OCI-LY3 (cell line): ENCODE measurements around the gene HIP1.

Source experiments
- H2AFZ ChIP-seq: fragments of 200-600, 300-600 bp; shearing (Covaris generic); 2 replicates; pipeline ENCODE4 v1.6.0; 2014; ENCODE audit warnings: antibody characterized with exemption, low read depth, low read length
- H3K27ac ChIP-seq: fragments of 200-600, 300-600 bp; sonication (generic); 2 replicates; pipeline ENCODE4 v1.5.1; 2014; ENCODE audit warnings: mild to moderate bottlenecking, low read length, moderate library complexity, mixed read lengths
- H3K27me3 ChIP-seq: fragments of 200-600, 300-600 bp; sonication (generic); 2 replicates; pipeline ENCODE4 v1.6.1; 2014; ENCODE audit warnings: low read depth, low read length, mixed read lengths
- H3K36me3 ChIP-seq: fragments of 200-600, 300-600 bp; sonication (generic); replicated peaks from 2 replicates; pipeline ENCODE3; 2014; ENCODE audit warnings: low read depth, low read length, mixed read lengths
- H3K4me1 ChIP-seq: fragments of 300-600, 200-600 bp; sonication (generic); 2 replicates; pipeline ENCODE4 v1.6.1; 2014; ENCODE audit warnings: low read length, mixed read lengths
- H3K4me2 ChIP-seq: fragments of 200-600, 300-600 bp; sonication (generic); 2 replicates; pipeline ENCODE4 v1.6.1; 2014; ENCODE audit warnings: low read length, mixed read lengths
- H3K4me3 ChIP-seq: fragments of 300-600, 200-600 bp; sonication (generic); 2 replicates; pipeline ENCODE4 v1.5.1; 2014; ENCODE audit warnings: antibody characterized with exemption, mild to moderate bottlenecking, low read length, moderate library complexity
- H3K79me2 ChIP-seq: fragments of 300-600, 200-600 bp; shearing (Covaris generic); 2 replicates; pipeline ENCODE4 v1.6.1; 2014; ENCODE audit warnings: mild to moderate bottlenecking, low read length, mixed read lengths
- H3K9ac ChIP-seq: fragments of 300-600, 200-600 bp; shearing (Covaris generic); 2 replicates; pipeline ENCODE4 v1.6.0; 2014; ENCODE audit warnings: mild to moderate bottlenecking, low read length, moderate library complexity
- H3K9me3 ChIP-seq: fragments of 200-600, 300-600 bp; shearing (Covaris generic); 2 replicates; pipeline ENCODE4 v1.6.1; 2014; ENCODE audit warnings: low read length, mixed read lengths; ENCODE audit not compliant: insufficient read depth
- H4K20me1 ChIP-seq: fragments of 200-600, 300-600 bp; sonication (generic); 2 replicates; pipeline ENCODE4 v1.6.1; 2016; ENCODE audit warnings: low read length, mixed read lengths; ENCODE audit not compliant: insufficient read depth
- EZH2phosphoT487 ChIP-seq: fragments of 200-600 bp; shearing (Covaris generic); IDR thresholded peaks from 2 replicates; pipeline ENCODE4 v1.6.1; 2018; ENCODE audit warnings: antibody characterized with exemption, mixed run types, low read depth
- TF ChIP-seq, protein P1 (sequence below): fragments of 200-600, 300-600 bp; sonication (generic); IDR thresholded peaks from 2 replicates; pipeline ENCODE4 v1.5.1; 2014; ENCODE audit warnings: antibody characterized with exemption, low read length, low read depth

The HIP1 gene

DNA sequence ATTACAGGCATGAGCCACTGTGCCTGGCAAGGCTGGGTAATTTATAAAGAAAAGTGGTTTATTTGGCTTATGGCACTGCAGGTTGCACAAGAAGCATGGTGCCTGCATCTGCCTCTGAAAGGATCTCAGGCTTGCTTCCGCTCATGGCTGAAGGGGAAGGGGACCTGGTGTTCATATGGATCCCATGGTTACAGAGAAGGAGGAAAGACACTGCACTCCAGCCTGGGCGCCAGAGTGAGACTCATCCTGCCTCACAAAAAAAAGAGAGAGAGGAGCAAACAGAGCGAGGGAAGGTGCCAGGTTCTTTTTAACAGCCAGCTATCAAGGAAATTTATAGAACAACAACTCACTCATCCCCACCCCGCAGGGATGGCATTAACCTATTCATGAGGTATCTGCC is 36.2 kb downstream of the HIP1 start:
- no peaks in the 10 kb centered on the region for H3K36me3 ChIP-seq
- no peak overlapping the region for H3K27ac ChIP-seq
- TF ChIP-seq EZH2phosphoT487: no peak
- no peaks in the 10 kb centered on the region for H3K9me3 ChIP-seq
- no peak overlapping the region for H2AFZ ChIP-seq
- no peaks in the 10 kb centered on the region for H3K4me1 ChIP-seq
- no peaks in the 10 kb centered on the region for H3K79me2 ChIP-seq
- H3K9ac ChIP-seq: no peak overlapping the region
- H3K4me3 ChIP-seq: no peak overlapping the region
- H3K4me2 ChIP-seq: no peak overlapping the region
- H3K27me3 ChIP-seq: no peaks in the 10 kb centered on the region
- no peaks in the 10 kb centered on the region for H4K20me1 ChIP-seq

GRCh38 chr7:75699993-75700392 is 38.7 kb downstream of the HIP1 start:
- Histone ChIP-seq H3K9me3 (no peaks in the 10 kb centered on the region), H3K36me3 (no peaks in the 10 kb centered on the region), H3K9ac (no peak overlapping the region), H3K27me3 (no peaks in the 10 kb centered on the region), H3K27ac (no peak overlapping the region), H3K4me1 (no peaks in the 10 kb centered on the region), H4K20me1 (no peaks in the 10 kb centered on the region), H2AFZ (no peak overlapping the region), H3K79me2 (no peaks in the 10 kb centered on the region), H3K4me2 (no peak overlapping the region), H3K4me3 (no peak overlapping the region)
- TF ChIP-seq, protein P1, sequence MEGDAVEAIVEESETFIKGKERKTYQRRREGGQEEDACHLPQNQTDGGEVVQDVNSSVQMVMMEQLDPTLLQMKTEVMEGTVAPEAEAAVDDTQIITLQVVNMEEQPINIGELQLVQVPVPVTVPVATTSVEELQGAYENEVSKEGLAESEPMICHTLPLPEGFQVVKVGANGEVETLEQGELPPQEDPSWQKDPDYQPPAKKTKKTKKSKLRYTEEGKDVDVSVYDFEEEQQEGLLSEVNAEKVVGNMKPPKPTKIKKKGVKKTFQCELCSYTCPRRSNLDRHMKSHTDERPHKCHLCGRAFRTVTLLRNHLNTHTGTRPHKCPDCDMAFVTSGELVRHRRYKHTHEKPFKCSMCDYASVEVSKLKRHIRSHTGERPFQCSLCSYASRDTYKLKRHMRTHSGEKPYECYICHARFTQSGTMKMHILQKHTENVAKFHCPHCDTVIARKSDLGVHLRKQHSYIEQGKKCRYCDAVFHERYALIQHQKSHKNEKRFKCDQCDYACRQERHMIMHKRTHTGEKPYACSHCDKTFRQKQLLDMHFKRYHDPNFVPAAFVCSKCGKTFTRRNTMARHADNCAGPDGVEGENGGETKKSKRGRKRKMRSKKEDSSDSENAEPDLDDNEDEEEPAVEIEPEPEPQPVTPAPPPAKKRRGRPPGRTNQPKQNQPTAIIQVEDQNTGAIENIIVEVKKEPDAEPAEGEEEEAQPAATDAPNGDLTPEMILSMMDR: no peak
- no peak for TF ChIP-seq EZH2phosphoT487

DNA sequence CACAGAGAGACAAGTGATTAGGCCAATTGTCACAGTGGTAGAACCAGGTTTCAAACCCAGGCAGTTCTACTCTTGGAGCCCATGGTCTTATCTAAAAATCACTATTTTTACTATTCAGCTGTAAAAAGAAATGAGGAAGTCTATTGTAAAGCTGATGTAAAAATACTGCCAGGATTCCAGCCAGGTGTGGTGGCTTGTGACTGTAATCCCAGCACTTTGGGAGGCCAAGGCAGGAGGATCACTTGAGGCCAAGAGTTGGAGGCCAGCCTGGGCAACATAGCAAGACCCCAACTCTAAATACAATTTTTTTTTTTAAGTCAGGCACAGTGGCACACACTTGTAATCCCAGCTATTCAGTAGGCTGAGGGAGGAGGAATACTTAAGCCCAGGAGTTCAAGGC is 40.4 kb downstream of the HIP1 start:
- TF ChIP-seq, protein P1: no peak
- no peak for TF ChIP-seq EZH2phosphoT487
- H2AFZ ChIP-seq: no peak overlapping the region
- H3K27me3 ChIP-seq: peaks cover 5% of the 10 kb centered on the region
- H3K36me3 ChIP-seq: no peaks in the 10 kb centered on the region
- no peak overlapping the region for H3K4me3 ChIP-seq
- H3K27ac ChIP-seq: no peak overlapping the region
- H3K79me2 ChIP-seq: no peaks in the 10 kb centered on the region
- no peak overlapping the region for H3K4me2 ChIP-seq
- H3K9ac ChIP-seq: no peak overlapping the region
- no peaks in the 10 kb centered on the region for H3K9me3 ChIP-seq
- H3K4me1 ChIP-seq: no peaks in the 10 kb centered on the region
- H4K20me1 ChIP-seq: no peaks in the 10 kb centered on the region

- Histone ChIP-seq H4K20me1 (no peaks in the 10 kb centered on the region), H3K4me1 (0 out of 2 replicates have a peak, but pooled peaks cover 4% of the 10 kb centered on the region), H3K27ac (no peak overlapping the region), H3K79me2 (no peaks in the 10 kb centered on the region), H3K9me3 (no peaks in the 10 kb centered on the region), H3K36me3 (no peaks in the 10 kb centered on the region), H3K4me3 (no peak overlapping the region), H3K27me3 (peaks cover 21% of the 10 kb centered on the region), H3K4me2 (no peak overlapping the region), H2AFZ (no peak overlapping the region), H3K9ac (no peak overlapping the region)
- TF ChIP-seq EZH2phosphoT487: no peak
- TF ChIP-seq, protein P1: no peak
These were observed 42.3 kb downstream of the HIP1 start for GRCh38 chr7:75696263-75697037.
